Measurements from ENCODE around the gene TREH.

GRCh38 chr11:118618991-118619375 is 60.5 kb downstream of the TREH start:
- TF ChIP-seq CTCF (IDR thresholded peaks at IDR 0.05) (no peak), TAF1 (IDR thresholded peaks at IDR 0.05; ENCODE audit: borderline replicate concordance, low read depth, low read length) (no peak), NRF1 (IDR thresholded peaks at IDR 0.05; ENCODE audit: low read depth, low read length) (no peak), REST (IDR thresholded peaks at IDR 0.05; ENCODE audit: low read depth, low read length) (no peak), EZH2phosphoT487 (IDR thresholded peaks at IDR 0.05; ENCODE audit: borderline replicate concordance, low read depth) (no peak), POLR2AphosphoS5 (IDR thresholded peaks at IDR 0.05; ENCODE audit: low read depth, low read length) (peak; percentile 4; the same call in 1 of the 2 replicates), GABPA (IDR thresholded peaks at IDR 0.05; ENCODE audit: low read depth) (no peak), RAD21 (IDR thresholded peaks at IDR 0.05; ENCODE audit: low read length) (no peak), MAX (IDR thresholded peaks at IDR 0.05; ENCODE audit: low read depth) (no peak), MXI1 (IDR thresholded peaks at IDR 0.05; ENCODE audit: low read depth, low read length) (no peak)

All from SK-N-SH (cell line).